Mesendoderm (in vitro differentiated cells): ENCODE results near the gene GMPPA.

Experiments
- DNase-seq: peaks from one replicate; pipeline ENCODE4 v3.0.0; 2013
- H2AK5ac ChIP-seq: 2 replicates; pipeline ENCODE4 v1.6.1; 2013; ENCODE audit warnings: low read length, inconsistent platforms
- H2BK120ac ChIP-seq: 2 replicates; pipeline ENCODE4 v1.6.1; 2013; ENCODE audit warnings: low read depth, mild to moderate bottlenecking, low read length, moderate library complexity, mixed read lengths
- H2BK15ac ChIP-seq: replicated peaks from 2 replicates; pipeline ENCODE4 v1.6.1; 2013; ENCODE audit warnings: low read depth, mild to moderate bottlenecking, moderate library complexity
- H2BK5ac ChIP-seq: 2 replicates; pipeline ENCODE4 v1.6.1; 2013; ENCODE audit warnings: low read length, inconsistent platforms
- H3K18ac ChIP-seq: 2 replicates; pipeline ENCODE4 v1.6.1; 2013; ENCODE audit warnings: mild to moderate bottlenecking, low read length, mixed read lengths
- H3K23ac ChIP-seq: one replicate; pipeline ENCODE4 v1.6.1; 2013; ENCODE audit warnings: low read length
- H3K27ac ChIP-seq: 2 replicates; pipeline ENCODE4 v1.5.1; 2013; ENCODE audit warnings: low read depth, mild to moderate bottlenecking, inconsistent platforms, low read length, moderate library complexity
- H3K27me3 ChIP-seq: 2 replicates; pipeline ENCODE4 v1.6.1; 2013; ENCODE audit warnings: low read length, control low read depth, mild to moderate bottlenecking, inconsistent platforms; ENCODE audit not compliant: insufficient read depth, poor library complexity
- H3K36me3 ChIP-seq: 2 replicates; pipeline ENCODE4 v1.6.1; 2013; ENCODE audit warnings: low read length, inconsistent platforms; ENCODE audit not compliant: control insufficient read depth, insufficient read depth
- H3K4ac ChIP-seq: one replicate; pipeline ENCODE4 v1.6.1; 2013; ENCODE audit warnings: low read depth, mild to moderate bottlenecking, low read length, moderate library complexity
- H3K4me1 ChIP-seq: 2 replicates; pipeline ENCODE4 v1.6.1; 2013; ENCODE audit warnings: low read depth, low read length, inconsistent platforms; ENCODE audit not compliant: control insufficient read depth
- H3K4me2 ChIP-seq: 2 replicates; pipeline ENCODE4 v1.6.1; 2013; ENCODE audit warnings: low read length
- H3K4me3 ChIP-seq: 2 replicates; pipeline ENCODE4 v1.5.1; 2013; ENCODE audit warnings: mild to moderate bottlenecking, low read length
- H3K56ac ChIP-seq: one replicate; pipeline ENCODE4 v1.6.1; 2013; ENCODE audit warnings: low read length
- H3K79me1 ChIP-seq: 2 replicates; pipeline ENCODE4 v1.6.1; 2013; ENCODE audit warnings: low read length, inconsistent platforms
- H3K79me2 ChIP-seq: 2 replicates; pipeline ENCODE4 v1.6.1; 2013; ENCODE audit warnings: mild to moderate bottlenecking, low read length; ENCODE audit not compliant: control insufficient read depth, insufficient read depth
- H3K9ac ChIP-seq: 2 replicates; pipeline ENCODE4 v1.6.1; 2013; ENCODE audit warnings: low read length, inconsistent platforms
- H4K5ac ChIP-seq: one replicate; pipeline ENCODE4 v1.6.1; 2013; ENCODE audit warnings: low read length
- H4K8ac ChIP-seq: one replicate; pipeline ENCODE4 v1.6.1; 2013; ENCODE audit warnings: low read depth, mild to moderate bottlenecking, control low read depth, low read length, moderate library complexity
- WGBS: extraction: QIAGEN DNeasy Blood & Tissue Kit; methylation state at CpG from one replicate; pipeline ENCODE4 v1.1.7; 2013; ENCODE audit warnings: low lambda C conversion rate, missing lambda C conversion rate; ENCODE audit not compliant: insufficient coverage; ENCODE audit errors: extremely low coverage; 5-methylcytosine and 5-hydroxymethylcytosine counted together

GMPPA gene

GRCh38 chr2:219545943-219546352 is 47.3 kb downstream of the GMPPA start:
- Histone ChIP-seq H3K79me1 (peaks cover 4% of the 10 kb centered on the region), H3K4me3 (no peak overlapping the region), H4K5ac (no peak overlapping the region), H2BK5ac (no peak overlapping the region), H2BK15ac (no peak overlapping the region), H3K79me2 (no peaks in the 10 kb centered on the region), H3K36me3 (peaks cover 2% of the 10 kb centered on the region), H3K9ac (no peak overlapping the region), H3K18ac (no peak overlapping the region), H2BK120ac (no peak overlapping the region), H3K27ac (no peak overlapping the region), H3K4me2 (no peak overlapping the region), H3K27me3 (no peaks in the 10 kb centered on the region), H3K56ac (no peak overlapping the region), H4K8ac (no peak overlapping the region), H2AK5ac (no peak overlapping the region), H3K4ac (no peak overlapping the region), H3K23ac (no peak overlapping the region), H3K4me1 (peaks cover 4% of the 10 kb centered on the region)
- DNase-seq: no peak
- no CpG with 5 or more reads among the region's 4 CpGs for WGBS

- H3K79me1 ChIP-seq: peaks cover under 1% of the 10 kb centered on the region
- no peak overlapping the region for H3K9ac ChIP-seq
- no peak overlapping the region for H2BK5ac ChIP-seq
- peaks cover 2% of the 10 kb centered on the region for H3K4me1 ChIP-seq
- H2BK120ac ChIP-seq: no peak overlapping the region
- H2AK5ac ChIP-seq: no peak overlapping the region
- no peak overlapping the region for H3K18ac ChIP-seq
- no peak overlapping the region for H3K4ac ChIP-seq
- no CpG with 5 or more reads among the region's 26 CpGs for WGBS
- no peak overlapping the region for H3K23ac ChIP-seq
- no peak for DNase-seq
- H3K36me3 ChIP-seq: no peaks in the 10 kb centered on the region
- no peak overlapping the region for H4K5ac ChIP-seq
- H3K27ac ChIP-seq: no peak overlapping the region
- H3K4me2 ChIP-seq: no peak overlapping the region
- no peak overlapping the region for H2BK15ac ChIP-seq
- no peaks in the 10 kb centered on the region for H3K27me3 ChIP-seq
- no peak overlapping the region for H3K4me3 ChIP-seq
- no peak overlapping the region for H3K56ac ChIP-seq
- H4K8ac ChIP-seq: no peak overlapping the region
- no peaks in the 10 kb centered on the region for H3K79me2 ChIP-seq
Observed at GRCh38 chr2:219547621-219548020, 48.9 kb downstream of the GMPPA start.

GRCh38 chr2:219548990-219549389 is 50.3 kb downstream of the GMPPA start:
- no peaks in the 10 kb centered on the region for H3K36me3 ChIP-seq

GRCh38 chr2:219549619-219550018 is 50.9 kb downstream of the GMPPA start:
- H3K23ac ChIP-seq: no peak overlapping the region
- H3K79me1 ChIP-seq: no peaks in the 10 kb centered on the region
- H3K4ac ChIP-seq: no peak overlapping the region
- H3K56ac ChIP-seq: no peak overlapping the region
- H2BK5ac ChIP-seq: no peak overlapping the region
- H4K8ac ChIP-seq: no peak overlapping the region
- no peaks in the 10 kb centered on the region for H3K27me3 ChIP-seq
- H3K79me2 ChIP-seq: no peaks in the 10 kb centered on the region
- no peak overlapping the region for H2BK15ac ChIP-seq
- no peak overlapping the region for H4K5ac ChIP-seq
- WGBS: no CpG with 5 or more reads among the region's 9 CpGs
- no peak for DNase-seq
- H2BK120ac ChIP-seq: no peak overlapping the region
- peaks cover 3% of the 10 kb centered on the region for H3K4me1 ChIP-seq
- no peak overlapping the region for H3K18ac ChIP-seq
- H3K4me3 ChIP-seq: no peak overlapping the region
- no peak overlapping the region for H3K9ac ChIP-seq
- H3K36me3 ChIP-seq: no peaks in the 10 kb centered on the region
- no peak overlapping the region for H3K27ac ChIP-seq
- H2AK5ac ChIP-seq: no peak overlapping the region
- no peak overlapping the region for H3K4me2 ChIP-seq

More at GRCh38 chr2:219548990-219549389, 50.3 kb downstream of the GMPPA start:
- H3K4ac ChIP-seq: no peak overlapping the region
- no peaks in the 10 kb centered on the region for H3K79me1 ChIP-seq
- H2BK5ac ChIP-seq: no peak overlapping the region
- no CpG with 5 or more reads among the region's 18 CpGs for WGBS
- H3K79me2 ChIP-seq: no peaks in the 10 kb centered on the region
- H2BK120ac ChIP-seq: no peak overlapping the region
- no peak overlapping the region for H2BK15ac ChIP-seq
- no peak overlapping the region for H3K4me3 ChIP-seq
- no peak overlapping the region for H3K56ac ChIP-seq
- no peak overlapping the region for H4K8ac ChIP-seq
- H3K9ac ChIP-seq: no peak overlapping the region
- H3K18ac ChIP-seq: no peak overlapping the region
- DNase-seq: no peak
- H3K27me3 ChIP-seq: no peaks in the 10 kb centered on the region
- no peak overlapping the region for H3K23ac ChIP-seq
- no peak overlapping the region for H3K27ac ChIP-seq
- H3K4me1 ChIP-seq: peaks cover 3% of the 10 kb centered on the region
- H4K5ac ChIP-seq: no peak overlapping the region
- no peak overlapping the region for H2AK5ac ChIP-seq
- H3K4me2 ChIP-seq: no peak overlapping the region

GRCh38 chr2:219551441-219552381 is 53.0 kb downstream of the GMPPA start:
- Histone ChIP-seq H3K36me3 (no peaks in the 10 kb centered on the region), H4K8ac (no peak overlapping the region), H3K4ac (no peak overlapping the region), H3K18ac (peak overlapping the region; percentile 41), H3K4me2 (peak overlapping the region; percentile 82), H2BK120ac (no peak overlapping the region), H3K79me1 (no peaks in the 10 kb centered on the region), H3K79me2 (no peaks in the 10 kb centered on the region), H2BK15ac (no peak overlapping the region), H3K27ac (no peak overlapping the region), H2AK5ac (no peak overlapping the region), H3K4me3 (peak overlapping the region; percentile 46), H3K9ac (peak overlapping the region; percentile 64), H2BK5ac (no peak overlapping the region), H3K23ac (no peak overlapping the region), H4K5ac (no peak overlapping the region), H3K4me1 (peaks cover 3% of the 10 kb centered on the region), H3K27me3 (no peaks in the 10 kb centered on the region), H3K56ac (peak overlapping the region; percentile 84)
- no CpG with 5 or more reads among the region's 54 CpGs for WGBS
- peak; percentile 59 for DNase-seq
